ENCODE data around the gene TBCCD1.
A peak's percentile ranks its signal among the peaks of the same experiment; 100 is the strongest.

TBCCD1 gene, protein sequence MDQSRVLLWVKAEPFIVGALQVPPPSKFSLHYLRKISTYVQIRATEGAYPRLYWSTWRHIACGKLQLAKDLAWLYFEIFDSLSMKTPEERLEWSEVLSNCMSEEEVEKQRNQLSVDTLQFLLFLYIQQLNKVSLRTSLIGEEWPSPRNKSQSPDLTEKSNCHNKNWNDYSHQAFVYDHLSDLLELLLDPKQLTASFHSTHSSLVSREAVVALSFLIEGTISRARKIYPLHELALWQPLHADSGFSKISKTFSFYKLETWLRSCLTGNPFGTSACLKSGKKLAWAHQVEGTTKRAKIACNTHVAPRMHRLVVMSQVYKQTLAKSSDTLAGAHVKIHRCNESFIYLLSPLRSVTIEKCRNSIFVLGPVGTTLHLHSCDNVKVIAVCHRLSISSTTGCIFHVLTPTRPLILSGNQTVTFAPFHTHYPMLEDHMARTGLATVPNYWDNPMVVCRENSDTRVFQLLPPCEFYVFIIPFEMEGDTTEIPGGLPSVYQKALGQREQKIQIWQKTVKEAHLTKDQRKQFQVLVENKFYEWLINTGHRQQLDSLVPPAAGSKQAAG

DNA sequence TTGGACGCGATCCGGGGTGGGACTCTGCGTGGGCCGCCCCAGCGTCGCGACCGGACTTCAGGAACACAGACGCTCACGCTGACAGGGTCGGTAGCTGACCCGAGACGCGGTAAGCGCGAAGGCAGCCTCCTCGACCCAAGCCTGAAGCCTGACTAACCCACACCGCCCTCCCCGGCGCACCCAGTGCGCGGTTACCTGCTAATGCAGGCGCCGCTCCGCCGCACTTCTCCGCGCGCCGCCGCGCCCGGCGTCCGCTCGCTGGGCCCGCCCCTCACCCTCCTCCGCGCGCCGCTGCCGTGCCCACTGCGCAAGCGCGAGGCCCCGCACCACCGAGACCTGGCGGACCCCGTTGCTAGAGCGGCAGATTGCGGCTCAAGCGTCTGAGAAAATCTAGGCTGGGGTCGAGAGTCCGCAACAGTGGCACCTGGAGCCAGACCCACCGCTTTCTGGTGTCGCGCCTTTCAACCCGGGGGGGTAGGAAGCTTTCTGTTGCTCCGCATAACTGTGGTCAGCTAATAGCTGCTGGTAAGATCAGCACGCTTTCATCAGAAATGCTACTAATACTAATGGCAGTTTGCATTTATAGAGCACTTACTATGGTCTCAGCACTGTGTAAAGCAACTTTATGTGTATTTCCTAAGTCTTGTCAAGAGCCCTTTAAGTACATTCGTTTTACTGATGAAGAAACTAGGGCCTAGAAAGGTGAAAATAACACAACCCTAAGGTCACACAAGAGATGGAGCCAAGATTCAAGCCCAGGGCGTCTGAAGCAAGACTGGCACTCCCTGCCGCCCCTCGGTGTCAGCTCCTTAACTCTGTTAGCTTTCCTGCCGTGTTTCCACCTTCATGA is at the start of gene TBCCD1:
Gene TBCCD1, minus strand, starts transcription at position 268 of the 850 bp plus-strand sequence. CDS start 3,010 bp downstream, outside the sequence.
- peak; percentile 88 to 95 (median 92) for DNase-seq

DNA sequence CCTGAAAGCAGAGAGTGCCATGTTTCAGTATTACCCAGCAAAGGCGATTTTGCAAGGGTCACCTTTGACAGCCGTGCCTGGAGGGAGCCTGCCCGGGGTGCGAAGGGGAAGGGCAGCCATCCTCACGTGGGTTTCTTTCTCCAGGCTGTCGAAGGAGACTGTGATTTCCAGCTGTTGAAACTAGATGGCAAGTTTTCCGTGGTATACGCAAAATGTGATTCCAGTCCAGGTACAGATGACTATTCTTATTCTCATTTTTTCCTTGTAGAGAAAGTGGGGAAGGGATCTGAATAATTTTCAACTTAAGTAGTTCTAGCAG is 49.1 kb upstream of the TBCCD1 start:
- DNase-seq, result no peak

- DNase-seq, result peak; percentile 23 to 54 (median 52)
These were observed 47.7 kb upstream of the TBCCD1 start for GRCh38 chr3:186614597-186615483.

DNA sequence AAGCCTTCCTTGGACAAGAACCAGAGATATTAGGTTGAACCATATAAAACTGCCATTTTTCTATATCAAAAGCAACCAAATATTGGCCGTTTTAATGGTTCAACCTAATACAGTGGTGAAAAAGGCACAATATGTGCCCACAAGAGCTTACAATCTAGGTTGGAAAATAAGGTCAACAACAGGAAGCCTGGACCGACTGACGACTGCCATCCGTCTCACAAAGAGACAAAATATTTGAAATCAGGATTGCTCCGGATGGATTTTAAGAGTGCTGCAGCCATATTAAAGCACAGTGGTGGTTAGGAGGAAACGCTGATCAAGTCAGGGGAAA is 47.1 kb upstream of the TBCCD1 start:
- no peak for DNase-seq

DNA sequence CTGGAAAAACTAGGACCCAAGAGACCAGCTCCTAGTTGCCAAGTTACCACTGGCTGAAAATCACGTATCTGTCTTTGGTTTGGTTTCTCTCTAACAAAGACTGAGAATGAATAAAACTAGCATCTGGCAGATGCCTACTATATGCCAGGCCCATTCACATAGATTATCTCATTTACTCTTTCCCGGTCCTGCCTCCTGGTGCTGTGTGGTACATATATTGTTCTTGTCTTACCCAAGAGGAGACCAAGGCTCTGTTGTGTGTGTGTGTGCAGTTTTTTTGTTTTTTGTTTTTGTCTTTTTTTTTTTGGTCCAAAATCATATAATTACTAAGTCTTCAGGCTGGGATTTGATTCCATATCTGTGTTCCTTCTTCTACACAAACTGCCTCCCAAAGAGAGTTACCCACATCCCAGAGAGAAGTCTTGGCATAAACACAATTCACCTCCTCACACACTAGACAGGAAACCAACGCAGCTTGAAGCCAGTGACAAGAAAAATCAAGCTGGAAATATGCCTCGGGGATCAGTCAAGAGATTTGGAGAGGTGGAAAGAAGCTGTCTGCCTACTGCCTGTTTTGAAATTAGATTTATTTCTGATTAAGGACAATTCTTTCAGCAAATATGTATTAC is 46.6 kb upstream of the TBCCD1 start:
- DNase-seq, result no peak

- DNase-seq, result no peak
These were observed 45.8 kb upstream of the TBCCD1 start, which contains the start of gene AHSG for GRCh38 chr3:186612721-186613636. Gene AHSG (plus strand): TSS chr3:186613060. CDS start chr3:186613142, 82 bp downstream.

DNA sequence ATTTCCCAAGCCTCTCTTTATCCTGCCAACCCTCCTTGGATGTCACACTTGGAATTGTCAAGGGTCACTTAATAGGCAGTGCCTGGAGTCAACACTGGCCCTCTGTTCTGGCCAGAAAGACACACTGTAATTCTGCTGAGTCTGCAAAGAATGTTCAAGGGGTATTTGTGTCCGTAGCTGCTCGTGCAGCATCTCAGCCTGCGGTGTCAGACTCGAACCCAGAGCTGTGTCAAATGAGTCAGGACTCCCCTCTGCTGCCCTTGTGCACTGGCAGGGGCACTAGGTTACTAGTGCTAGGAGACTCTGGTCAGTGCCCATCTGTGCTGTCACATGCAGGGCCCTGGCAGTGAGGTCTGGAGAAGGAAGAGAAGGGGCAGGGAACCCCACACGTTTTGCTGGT is 44.9 kb upstream of the TBCCD1 start:
- DNase-seq, result no peak

GRCh38 chr3:186609247-186609868 is 42.2 kb upstream of the TBCCD1 start:
- DNase-seq, result no peak

- DNase-seq, result no peak
These were observed 41.6 kb upstream of the TBCCD1 start for GRCh38 chr3:186608624-186609215.

GRCh38 chr3:186605561-186606545 is 38.7 kb upstream of the TBCCD1 start:
- no peak for DNase-seq

GRCh38 chr3:186605078-186605477 is 37.9 kb upstream of the TBCCD1 start:
- DNase-seq, result no peak

GRCh38 chr3:186603159-186603558 is 36.0 kb upstream of the TBCCD1 start:
- no peak for DNase-seq

DNA sequence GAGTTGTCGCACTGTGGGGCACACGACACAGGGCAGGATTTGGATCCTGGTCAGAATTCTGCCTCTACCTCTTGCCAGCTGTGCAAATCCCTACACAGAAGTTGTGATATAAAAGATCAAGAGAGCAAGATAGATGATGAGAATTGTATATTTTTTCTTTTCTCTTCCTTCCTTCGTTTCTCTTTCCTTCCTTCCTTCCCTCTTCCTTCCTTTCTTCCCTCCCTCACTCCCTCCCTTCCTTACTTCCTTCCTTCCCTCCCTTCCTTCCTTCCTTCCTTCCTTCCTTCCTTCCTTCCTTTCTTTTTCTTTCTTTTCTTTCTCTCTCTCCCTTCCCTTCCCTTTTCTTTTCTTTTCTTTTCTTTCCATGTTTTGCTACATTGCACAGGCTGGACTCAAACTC is 33.8 kb upstream of the TBCCD1 start:
- DNase-seq, result no peak

DNA sequence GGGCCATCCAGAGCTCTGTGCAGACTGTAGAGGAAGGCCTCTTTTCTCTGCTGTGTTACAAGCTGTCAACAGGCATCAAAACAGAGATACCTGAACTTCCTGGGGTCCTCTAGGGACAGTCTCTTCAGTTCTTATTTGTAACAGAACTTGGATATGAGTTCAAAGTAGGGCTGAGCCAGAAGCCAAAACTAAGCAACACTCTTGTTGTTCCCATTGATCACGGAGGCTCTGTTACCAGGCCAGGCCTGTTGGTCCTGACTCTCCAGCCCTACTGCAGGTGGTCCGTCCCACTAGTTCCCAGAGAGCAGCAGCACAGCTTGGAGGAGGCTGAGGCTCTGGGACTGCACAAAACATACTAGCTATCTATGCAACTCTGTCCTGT is 32.6 kb upstream of the TBCCD1 start:
- DNase-seq, result no peak

- no peak for DNase-seq
These were observed 32.1 kb upstream of the TBCCD1 start for GRCh38 chr3:186599142-186599784.

DNA sequence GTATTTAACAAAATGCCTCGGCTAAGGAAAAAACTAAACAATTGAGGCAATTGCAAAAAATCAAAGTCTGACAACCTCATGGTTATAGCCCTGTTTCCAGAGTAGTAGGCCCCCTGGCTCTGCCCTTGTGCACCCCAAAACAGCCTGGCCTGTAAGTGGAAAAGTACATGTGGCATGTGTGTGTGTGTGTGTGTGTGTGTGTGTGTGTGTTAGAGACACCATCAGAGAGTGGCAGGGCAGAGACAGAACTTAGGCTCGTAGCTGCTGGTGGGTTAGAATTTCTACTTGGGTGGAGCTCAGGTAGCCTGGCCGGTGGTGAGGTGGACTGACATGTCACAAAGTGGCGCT is 31.6 kb upstream of the TBCCD1 start:
- no peak for DNase-seq

- no peak for DNase-seq
These were observed 31.1 kb upstream of the TBCCD1 start for GRCh38 chr3:186598108-186598784.

Measured in activated naive CD4-positive, alpha-beta T cell (primary cell).